Breast epithelium (tissue), 3 donors: ENCODE results near the gene SGK2.

ENCODE experiments used
- POLR2A ChIP-seq: fragments of 450-650 bp; IDR thresholded peaks from one replicate; pipeline ENCODE4 v1.6.1; 2016; ENCODE audit warnings: antibody characterized with exemption, mild to moderate bottlenecking, moderate library complexity
- TF ChIP-seq, protein P1 (sequence below), 3 donors: fragments of 450-650 bp; IDR thresholded peaks; one replicate each; pipeline ENCODE4 v1.5.1; 2016 to 2017; ENCODE audit warnings: antibody characterized with exemption in 3 of 3, mild to moderate bottlenecking in 3 of 3, moderate library complexity in 3 of 3

DNA sequence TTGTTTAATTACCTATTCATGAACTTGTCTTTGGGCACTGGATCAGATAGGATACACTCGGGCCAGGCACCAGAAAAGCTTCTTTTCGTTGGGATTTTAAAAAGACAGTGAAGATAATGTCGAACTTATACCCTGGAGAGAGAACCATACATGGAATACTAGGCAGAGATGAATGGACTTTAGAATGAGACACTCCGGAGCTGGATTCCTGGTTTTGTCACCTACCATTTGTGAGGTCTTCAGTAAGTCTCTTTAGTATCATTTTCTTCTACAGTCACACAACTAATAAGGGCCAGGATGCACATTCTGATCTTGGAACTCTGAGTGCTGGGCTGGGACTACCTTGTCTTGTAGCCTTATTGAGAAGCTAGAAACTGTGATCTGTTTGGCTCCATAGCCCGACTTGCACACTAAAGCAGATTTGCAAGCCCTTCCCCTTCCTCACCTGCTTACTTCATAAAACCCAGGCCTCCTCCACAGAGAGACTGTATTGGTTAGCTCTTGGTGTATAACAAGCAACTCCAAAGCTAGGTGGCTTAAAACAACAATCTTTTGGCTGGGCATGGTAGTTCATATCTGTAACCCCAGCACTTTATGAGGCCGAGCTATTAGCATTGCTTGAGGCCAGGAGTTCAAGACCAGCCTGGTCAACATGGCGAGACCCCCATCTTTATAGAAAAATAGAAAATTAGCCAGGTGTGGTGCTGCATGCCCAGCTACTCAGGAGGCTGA is 24.5 kb downstream of the SGK2 start:
- TF ChIP-seq, protein P1, sequence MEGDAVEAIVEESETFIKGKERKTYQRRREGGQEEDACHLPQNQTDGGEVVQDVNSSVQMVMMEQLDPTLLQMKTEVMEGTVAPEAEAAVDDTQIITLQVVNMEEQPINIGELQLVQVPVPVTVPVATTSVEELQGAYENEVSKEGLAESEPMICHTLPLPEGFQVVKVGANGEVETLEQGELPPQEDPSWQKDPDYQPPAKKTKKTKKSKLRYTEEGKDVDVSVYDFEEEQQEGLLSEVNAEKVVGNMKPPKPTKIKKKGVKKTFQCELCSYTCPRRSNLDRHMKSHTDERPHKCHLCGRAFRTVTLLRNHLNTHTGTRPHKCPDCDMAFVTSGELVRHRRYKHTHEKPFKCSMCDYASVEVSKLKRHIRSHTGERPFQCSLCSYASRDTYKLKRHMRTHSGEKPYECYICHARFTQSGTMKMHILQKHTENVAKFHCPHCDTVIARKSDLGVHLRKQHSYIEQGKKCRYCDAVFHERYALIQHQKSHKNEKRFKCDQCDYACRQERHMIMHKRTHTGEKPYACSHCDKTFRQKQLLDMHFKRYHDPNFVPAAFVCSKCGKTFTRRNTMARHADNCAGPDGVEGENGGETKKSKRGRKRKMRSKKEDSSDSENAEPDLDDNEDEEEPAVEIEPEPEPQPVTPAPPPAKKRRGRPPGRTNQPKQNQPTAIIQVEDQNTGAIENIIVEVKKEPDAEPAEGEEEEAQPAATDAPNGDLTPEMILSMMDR (IDR thresholded peaks at IDR 0.05): no peak
- TF ChIP-seq POLR2A: no peak
